ENCODE data around the gene IQCM.
"Not testable (repeated sequence)": the region's sequence is repeated elsewhere in the genome, so short reads cannot be mapped to it uniquely, and the experiment has no call there.

IQCM gene

DNA sequence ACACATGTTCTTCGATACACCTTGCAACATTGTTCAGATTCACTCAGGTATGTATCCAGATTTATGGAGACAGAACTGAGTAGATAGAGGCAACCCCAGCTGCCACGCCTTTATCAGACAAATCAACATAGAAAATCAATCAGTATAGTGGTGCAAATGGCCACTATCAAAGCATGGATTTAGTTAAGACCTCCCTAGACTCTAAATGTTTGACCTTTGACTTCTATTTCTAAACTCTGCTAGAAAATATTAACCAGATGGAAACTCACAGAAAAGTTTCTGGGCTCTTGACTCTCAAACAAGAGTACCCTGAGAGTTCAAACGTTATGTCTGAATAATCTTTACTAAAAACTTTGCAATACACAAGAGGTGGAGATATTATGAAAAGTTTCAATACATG, 411.5 kb downstream of the IQCM start:
- DNase-seq = no peak

DNA sequence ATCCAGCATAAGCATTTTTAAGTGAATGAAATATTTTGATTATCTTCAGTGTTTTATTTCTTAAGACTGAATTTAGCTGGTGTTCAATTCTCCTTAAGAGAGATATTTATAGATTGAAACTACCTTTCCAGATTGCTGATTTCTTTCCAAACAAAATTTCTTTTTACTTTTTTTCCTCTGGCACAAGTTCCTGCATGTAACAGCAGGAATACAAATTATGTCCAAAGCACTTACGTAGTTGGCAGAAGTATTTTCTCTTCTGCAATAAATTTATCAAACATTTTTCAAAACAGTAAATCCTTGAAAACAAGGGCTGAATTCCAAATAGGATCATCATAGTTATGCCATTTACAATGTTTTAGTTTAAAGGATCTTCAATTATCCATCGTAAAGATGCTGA, 412.6 kb downstream of the IQCM start:
- DNase-seq = no peak

DNA sequence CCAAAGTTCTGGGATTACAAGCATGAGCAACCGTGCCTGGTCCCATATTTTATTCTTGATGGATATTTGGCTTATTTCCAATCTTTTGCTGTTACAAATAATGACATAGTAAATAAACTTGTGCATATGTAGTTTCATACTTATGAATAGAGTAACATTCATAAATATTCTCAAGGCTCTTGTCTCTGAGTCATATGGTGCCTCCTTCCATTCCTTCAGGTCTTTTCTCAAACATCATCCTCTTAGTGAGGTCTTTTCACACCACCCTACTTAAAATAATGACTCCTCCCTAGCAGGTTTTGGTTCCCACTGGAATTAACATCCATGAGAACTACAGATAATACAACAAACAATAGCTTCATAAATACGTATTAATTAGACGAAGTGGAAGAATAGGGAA, 416.6 kb downstream of the IQCM start:
- DNase-seq = no peak

DNA sequence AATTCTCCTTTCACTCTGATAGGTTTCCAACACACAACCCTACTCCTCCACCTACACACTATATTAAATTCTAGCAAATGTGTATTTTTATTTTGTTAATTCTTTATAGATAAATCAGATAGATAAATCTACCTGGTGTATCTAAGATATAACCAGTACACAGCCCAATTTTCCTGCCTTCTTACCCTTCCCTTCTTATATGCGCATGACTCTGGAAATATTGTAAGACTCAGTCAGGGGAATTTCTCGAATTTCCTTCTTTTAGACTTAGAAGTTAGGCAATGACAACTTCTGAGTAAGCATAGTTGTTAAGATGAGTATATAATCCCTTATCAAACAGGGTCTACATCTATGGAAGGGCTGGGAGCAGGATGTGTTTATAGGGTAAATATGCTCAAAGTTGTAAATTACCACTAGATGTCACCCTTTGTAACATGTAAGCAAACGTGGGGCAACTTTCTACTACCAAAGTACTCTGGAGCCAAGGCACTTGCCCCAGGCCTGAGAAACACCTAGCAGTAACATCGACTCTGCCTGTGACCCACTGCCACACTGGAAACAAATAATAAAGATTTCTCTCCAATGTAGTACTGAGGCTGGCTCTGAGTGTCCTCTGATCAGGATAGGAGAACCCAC, 444.7 kb downstream of the IQCM start:
- no peak for DNase-seq

DNA sequence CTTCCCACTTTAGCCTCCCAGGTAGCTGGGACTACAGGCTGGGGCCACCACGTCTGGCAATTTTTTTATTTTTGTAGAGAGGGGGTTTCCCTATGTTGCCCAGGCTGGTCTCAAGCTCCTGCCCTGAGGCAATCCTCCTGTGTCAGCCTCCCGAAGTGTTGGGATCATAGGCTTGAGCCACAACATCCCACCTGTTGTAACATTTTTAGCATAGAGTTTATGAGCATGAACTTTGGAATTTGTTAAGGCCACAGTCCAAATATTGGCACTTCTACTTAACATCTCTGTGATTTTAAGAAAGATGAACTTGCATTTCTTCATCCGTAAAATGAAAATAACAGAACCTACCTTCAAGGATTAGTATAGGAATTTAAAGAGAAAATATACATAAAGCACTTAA, 445.6 kb downstream of the IQCM start:
- no peak for DNase-seq

DNA sequence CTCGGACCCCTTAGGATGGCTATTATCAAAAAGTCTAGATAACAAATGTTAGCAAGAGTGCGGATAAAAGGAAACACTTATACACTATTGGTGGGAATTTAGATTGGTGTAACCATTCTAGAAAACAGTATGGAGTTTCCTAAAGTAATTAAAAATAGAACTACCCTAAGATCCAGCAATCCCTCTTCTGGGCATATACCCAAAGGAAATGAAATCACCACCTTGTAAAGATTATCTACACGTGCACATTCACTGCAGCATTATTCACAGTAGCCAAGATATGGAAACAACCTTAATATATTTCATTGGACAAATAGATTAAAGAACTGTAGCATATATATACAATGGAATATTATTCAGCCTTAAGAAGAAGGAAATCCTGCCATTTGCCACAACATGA, 462.4 kb downstream of the IQCM start:
- DNase-seq = no peak

DNA sequence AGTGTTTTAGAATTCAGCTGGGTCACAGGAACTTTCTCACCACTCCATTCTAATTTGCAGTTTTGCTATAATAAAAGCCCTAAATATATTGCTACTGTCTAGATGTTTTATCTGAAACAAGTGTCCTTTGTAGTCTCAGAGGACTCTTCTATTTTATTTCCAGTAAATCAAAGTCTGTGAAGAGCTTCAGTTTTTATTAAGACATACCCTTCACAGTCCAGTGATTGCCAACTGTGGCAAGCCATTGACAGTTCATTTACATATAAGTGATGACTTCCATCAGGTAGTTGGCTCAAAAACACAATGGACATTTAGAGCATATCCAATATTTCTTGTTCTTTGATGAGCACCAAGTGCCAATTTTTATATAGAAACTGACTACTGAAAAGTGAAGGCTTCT, 466.1 kb downstream of the IQCM start:
- DNase-seq = no peak

DNA sequence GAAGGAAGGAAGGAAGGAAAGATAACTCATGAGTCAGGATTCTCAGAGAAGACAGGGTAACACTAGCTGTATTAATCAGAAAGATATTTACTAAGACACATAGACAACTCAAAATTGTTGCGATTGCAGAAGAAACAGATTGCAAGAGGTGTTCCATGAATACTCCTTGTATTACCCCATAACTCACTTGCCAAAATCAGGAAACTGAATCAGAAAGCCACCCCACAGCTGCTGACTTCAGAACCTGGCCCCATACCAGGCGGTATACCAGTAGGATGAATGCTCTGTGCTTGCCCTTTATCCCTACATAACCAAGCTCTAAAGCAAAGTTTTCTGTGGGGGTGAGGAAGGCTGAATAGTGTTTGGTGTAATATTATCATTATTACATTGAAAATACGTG, 468.5 kb downstream of the IQCM start:
- DNase-seq = no peak

DNA sequence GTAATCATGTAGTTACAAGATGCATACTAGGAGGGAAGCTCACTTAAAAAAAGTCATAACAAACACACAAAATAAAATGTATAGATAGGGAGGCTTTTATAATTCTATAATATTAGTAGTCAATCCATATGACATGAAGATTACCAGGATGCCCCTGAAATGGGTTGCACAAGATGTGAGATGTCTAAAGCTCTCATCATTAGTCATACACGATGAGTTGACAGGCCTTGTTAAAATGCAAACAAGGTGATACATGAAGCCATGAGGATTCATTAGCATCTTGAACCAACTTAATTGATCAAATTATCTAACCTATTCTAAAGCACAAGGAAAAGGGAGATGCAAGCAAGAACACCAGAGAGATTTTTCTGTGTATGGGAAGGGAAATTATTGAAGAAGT, 470.2 kb downstream of the IQCM start:
- DNase-seq = no peak

DNA sequence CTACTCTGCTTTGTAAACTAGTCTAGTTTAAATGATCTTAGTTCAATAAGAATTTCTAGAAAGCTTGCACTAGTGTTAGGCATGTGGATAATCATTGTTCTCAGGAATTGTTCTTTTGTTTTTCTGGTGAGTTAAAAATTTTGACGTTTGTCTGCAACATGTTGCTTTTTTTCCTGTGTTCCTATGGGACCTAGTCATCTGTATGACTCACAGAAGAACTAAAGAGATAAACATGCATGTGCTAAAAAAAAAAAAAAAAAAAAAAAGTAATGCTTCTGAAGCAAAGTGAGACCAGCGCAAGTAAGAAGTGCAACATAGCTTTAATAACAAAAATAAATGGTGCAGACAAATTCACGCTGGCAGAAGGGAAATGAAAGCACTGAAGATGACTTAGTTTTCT, 471.2 kb downstream of the IQCM start:
- no peak for DNase-seq

DNA sequence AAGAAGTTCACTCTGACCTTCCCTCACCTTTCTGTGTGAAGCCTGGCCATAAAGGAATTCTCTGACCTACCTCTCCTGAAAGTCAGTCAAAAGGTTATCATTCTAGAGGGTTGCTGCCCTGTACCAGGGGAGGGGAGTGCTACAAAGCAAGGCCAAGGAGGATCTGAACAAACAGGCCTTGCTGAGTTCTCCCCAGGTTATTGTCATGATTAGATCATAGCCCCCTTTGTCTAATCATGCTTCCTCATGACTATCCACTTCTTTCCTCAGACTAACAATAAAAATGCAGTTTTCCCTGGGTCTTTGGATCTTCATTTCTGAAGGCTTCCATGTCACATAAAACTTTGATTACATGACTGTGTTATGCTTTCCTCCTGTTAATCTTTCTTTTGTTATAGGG, 472.0 kb downstream of the IQCM start:
- DNase-seq = no peak

DNA sequence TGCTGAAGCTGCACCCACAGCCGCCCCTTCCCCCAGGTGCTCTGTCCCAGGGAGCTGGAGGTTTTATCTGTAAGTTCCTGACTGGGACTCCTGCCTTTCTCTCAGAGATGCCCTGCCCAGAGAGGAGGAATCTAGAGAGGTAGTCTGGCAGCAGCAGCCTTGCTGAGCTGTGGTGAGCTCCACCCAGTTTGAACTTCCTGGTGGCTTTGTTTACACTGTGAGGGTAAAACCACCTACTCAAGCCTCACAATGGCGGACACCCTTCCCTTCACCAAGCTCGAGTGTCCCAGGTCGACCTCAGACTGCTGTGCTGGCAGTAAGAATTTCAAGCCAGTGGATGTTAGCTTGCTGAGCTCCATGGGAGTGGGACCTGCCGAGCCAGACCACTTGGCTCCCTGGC, 474.5 kb downstream of the IQCM start:
- DNase-seq = not testable (repeated sequence)

DNA sequence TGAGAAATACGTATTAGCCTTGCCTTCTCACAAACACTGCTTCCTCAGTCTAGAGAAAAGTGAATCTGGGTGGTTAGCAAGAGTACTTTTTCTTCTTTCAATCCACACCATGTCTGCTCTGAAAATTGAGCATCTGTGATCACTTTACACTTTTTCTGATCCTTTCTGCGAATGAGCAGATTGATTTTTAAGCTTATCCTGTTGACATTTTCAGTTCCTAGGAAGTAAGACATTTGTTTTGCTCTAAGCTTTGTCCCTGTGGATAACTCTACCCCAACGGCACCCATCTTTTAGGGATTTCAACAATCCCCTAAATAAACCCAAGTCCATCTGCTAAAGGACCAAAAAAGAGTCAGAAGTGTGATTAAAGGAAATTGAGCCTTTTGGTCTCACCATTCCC, 487.5 kb downstream of the IQCM start:
- no peak for DNase-seq

DNA sequence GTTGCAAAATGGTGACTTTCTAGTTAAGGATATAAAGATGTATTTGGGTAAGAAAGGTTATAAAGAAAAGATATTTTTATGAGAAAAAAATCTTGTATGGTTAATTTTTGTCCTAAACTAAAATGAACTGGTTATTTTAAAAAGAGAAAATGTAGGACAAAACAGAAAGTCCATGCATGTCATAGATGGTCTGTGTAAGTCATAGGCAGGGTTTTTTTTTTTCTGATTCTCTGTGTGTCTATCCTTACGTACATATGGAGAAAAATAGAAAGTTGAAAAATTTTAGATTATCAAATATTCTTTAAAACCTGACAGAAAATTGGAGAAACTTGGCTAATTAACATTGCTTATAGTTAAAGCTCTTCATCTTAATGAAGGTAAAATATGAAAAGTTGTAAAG, 493.4 kb downstream of the IQCM start:
- DNase-seq = no peak

DNA sequence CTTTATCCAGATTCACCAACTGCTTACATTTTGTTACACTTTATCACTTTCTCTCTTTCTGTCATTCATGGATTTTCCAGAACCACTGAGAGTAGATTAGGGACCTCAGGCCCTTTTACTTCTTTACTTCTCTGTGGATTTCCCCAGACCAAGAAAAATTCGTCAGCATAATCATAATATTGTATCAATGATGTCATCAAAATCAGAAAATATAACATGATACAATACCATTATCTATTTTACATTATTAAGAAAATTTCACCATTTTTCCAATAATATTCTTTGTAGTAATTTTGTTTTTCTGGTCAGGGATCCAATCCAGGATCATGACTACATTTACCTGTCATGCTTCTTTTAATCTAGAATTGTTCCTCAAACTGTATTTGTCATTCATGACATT, 494.2 kb downstream of the IQCM start:
- DNase-seq = no peak

DNA sequence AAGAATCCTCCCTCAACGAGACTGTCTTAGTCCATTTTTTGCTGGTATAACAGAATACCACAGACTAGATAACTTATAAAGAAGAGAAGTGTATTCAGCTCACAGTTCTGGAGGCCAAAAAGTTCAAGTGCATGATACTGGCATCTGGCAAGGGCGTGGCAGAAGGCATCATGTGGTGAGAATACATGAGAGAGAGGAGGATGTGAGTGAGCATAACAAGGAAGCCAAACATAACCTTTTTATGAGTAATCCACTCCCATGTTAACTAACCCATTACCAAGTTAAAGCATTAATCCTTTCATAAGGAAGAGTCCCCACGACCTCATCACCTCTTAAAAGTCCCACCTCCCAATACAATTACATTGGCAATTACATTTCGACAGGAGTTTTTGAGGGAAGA, 504.6 kb downstream of the IQCM start:
- DNase-seq = no peak

DNA sequence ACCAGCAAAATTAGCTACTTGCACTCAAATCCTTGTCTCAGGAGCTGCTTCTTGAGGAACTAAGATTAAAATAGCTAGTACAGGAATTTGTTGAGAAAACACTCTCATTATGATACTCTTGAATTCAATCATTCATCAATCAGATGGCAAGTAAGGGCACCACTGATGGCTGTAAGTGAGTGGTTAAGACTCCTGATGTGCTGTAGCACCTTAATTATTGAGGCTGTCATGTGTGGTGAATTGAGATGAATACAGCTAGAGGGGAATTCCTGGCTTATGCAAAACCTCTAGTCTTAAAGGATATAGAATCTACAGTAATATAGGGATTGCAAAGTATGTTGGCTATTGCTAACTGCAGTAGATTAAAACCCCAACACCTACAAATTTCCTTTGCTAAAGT, 509.1 kb downstream of the IQCM start:
- DNase-seq = no peak
